HG02981 (cell line): Measurements from ENCODE around the gene PCDHGC5.
A peak's percentile ranks its signal among the peaks of the same experiment; 100 is the strongest.

ENCODE experiments used
- ATAC-seq: cut with Tn5 transposase; IDR thresholded peaks from one replicate; pipeline ENCODE4 v1.9.1; 2021; ENCODE audit warnings: mild to moderate bottlenecking, moderate library complexity; ENCODE audit not compliant: unreplicated experiment

PCDHGC5 gene

DNA sequence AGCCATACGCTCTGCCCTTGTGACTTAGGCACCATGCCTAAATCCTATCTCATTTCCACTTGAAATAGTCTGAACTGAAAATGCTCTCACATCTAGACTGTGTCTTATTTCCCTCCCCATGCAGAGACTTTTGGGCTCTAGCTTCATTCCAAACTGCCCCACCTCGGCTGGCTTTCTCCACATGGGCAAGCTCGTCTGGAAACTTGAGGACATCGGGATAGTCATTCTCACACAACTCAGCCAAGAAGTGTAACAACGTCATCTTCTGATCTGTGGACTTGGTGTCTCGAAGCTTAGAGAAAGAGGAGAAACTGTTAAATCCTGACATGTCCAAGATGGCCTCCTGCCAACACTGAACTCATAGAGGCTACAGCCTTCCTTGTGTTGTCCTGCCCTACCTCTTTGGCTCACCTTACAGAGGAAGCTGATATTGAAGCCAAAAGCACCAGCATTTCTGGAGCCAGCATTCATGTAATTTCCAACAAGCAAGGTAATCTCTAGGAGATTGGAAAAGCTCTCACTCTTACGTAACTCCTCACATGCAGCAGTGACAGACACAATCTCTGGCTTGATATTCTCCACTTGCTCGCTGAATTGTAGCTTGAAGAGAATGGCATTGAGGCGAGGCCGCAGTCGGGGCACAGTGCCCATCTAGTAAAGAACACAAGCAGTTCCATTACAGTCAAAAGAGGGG, 39.6 kb downstream of the PCDHGC5 start:
- no peak for ATAC-seq

GRCh38 chr5:141529002-141529401, 40.1 kb downstream of the PCDHGC5 start:
- peak; percentile 39 for ATAC-seq

GRCh38 chr5:141529873-141530272, 41.0 kb downstream of the PCDHGC5 start:
- ATAC-seq, result no peak

DNA sequence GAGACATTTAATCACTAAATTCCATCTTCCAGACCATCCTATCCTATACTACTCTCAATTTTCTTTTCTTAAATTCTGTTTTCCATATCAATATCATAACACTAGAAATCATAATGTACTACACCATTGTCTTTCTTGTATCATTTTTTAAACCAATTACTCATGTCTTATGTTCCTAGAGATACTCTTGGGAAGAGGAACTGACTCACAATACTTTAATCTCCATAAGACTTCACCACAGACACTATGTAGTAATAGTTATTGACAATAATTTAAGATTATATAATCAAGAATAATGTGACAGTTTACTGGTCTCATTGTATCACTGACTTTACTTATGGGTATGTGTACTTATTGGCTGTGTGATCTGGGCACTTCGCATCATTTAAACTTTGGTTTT, 43.8 kb downstream of the PCDHGC5 start:
- no peak for ATAC-seq

GRCh38 chr5:141533897-141534296, 45.0 kb downstream of the PCDHGC5 start:
- no peak for ATAC-seq

DNA sequence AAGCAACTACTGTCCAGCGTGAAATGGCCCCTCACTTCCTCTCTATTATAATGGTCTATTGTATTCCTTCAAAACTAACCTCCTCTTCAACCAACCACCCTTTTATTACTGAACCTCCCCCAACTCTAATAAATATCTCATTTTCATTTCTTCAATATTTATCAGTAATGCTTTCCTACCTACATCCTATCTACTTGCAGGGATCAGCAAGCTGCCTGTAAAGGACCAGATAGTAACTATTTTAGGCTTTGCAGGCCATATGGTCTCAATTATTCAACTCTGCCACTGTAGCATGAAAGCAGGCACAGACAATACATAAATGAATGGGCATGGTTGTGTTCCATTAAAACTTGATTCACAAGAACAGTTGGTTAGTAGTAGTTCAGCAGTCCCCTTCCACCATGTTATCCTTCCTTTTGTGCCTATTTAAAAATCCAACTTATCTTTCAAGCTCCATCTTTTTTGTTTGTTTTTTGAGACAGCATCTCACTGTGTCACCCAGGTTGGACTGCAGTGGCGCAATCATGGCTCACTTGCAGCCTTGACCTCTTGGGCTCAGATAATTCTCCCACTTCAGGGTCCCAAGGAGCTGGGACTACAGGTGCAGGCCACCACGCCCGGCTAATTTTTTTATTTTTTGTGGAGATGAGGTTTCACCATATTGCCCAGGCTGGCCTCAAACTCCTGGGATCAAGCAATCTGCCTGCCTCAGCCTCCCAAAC, 45.8 kb downstream of the PCDHGC5 start:
- no peak for ATAC-seq
